Kidney (tissue), 14 donors: ENCODE results near the gene RAD51B. TPM values are rescaled to one million over a fixed set of nuclear protein-coding genes. Genes with fewer than 3 reads are reported as not detected.

Experiments
- DNase-seq, 5 donors: peaks; one replicate each; pipeline ENCODE4 v3.0.0-alpha.2; 2013 to 2020
- FAIRE-seq: peaks from 2 replicates; lab custom pipeline; 2012; peaks lifted over from hg19 to GRCh38; lab: Jason Lieb, UNC
- H3K27ac ChIP-seq, 2 donors: one replicate each; pipeline ENCODE4 v1.7.0; 2013; ENCODE audit warnings: low read depth in 2 of 2, low read length in 2 of 2, inconsistent platforms in 1 of 2
- H3K27me3 ChIP-seq: one replicate; pipeline ENCODE4 v1.7.1; 2013; ENCODE audit warnings: low read length, inconsistent platforms; ENCODE audit not compliant: control insufficient read depth, insufficient read depth
- H3K36me3 ChIP-seq, 3 donors: one replicate each; pipeline versions ENCODE4 v1.7.0 to v1.7.1; 2013; ENCODE audit warnings: low read length in 3 of 3, control low read depth in 1 of 3, inconsistent platforms in 1 of 3; ENCODE audit not compliant: insufficient read depth in 3 of 3, control insufficient read depth in 2 of 3
- H3K4me1 ChIP-seq, 3 donors: one replicate each; pipeline versions ENCODE4 v1.7.0 to v1.7.1; 2013; ENCODE audit warnings: low read length in 3 of 3, inconsistent platforms in 1 of 3, low read depth in 1 of 3; ENCODE audit not compliant: control insufficient read depth in 2 of 3, insufficient read depth in 2 of 3
- H3K4me3 ChIP-seq, 3 donors: one replicate each; pipeline versions ENCODE4 v1.7.0 to v1.8.1; 2013; ENCODE audit warnings: low read length in 3 of 3, control low read depth in 1 of 3, inconsistent platforms in 1 of 3
- H3K9ac ChIP-seq, 3 donors: one replicate each; pipeline versions ENCODE4 v1.7.0 to v1.7.1; 2013; ENCODE audit warnings: low read length in 3 of 3, control low read depth in 1 of 3, inconsistent platforms in 1 of 3
- H3K9me3 ChIP-seq, 3 donors: one replicate each; pipeline versions ENCODE4 v1.7.0 to v1.7.1; 2013; ENCODE audit warnings: low read length in 3 of 3, control low read depth in 1 of 3, inconsistent platforms in 1 of 3; ENCODE audit not compliant: control insufficient read depth in 2 of 3, insufficient read depth in 1 of 3
- CTCF ChIP-seq: IDR thresholded peaks from 3 replicates; pipeline ENCODE4 v1.5.1; 2012; ENCODE audit warnings: mild to moderate bottlenecking, moderate library complexity, borderline replicate concordance; ENCODE audit not compliant: insufficient read depth; ENCODE audit errors: extremely low read depth
- intact Hi-C: fragments of 100-400 bp; cut with DNase I; formaldehyde crosslinking; loops from one replicate; pipeline ENCODE4 v1.11.1; 2022
- polyA plus RNA-seq: library from polyadenylated mRNA; stranded (reverse); fragments of 350-450 nt; fragmentation: Illumina TruSeq; extraction: RNeasy Lipid Tissue Mini Kit (QIAGEN cat#74804); gene quantifications from one replicate; pipeline ENCODE4 v1.2.3, GENCODE V29; 2014; ENCODE audit warnings: low read depth, low replicate concordance; ENCODE audit not compliant: insufficient read depth
- total RNA-seq: library from RNA; stranded (reverse); fragmentation: NEBNext Ultra II Directional; extraction: Animal tissue kit (Norgen Biotek cat#: 25700); gene quantifications from one replicate; pipeline ENCODE4 v1.2.1, GENCODE V29; 2021
- donor health status: control.
- donor health status: control.
- donor health status: control.
- donor health status: control.
- donor health status: control.
- donor health status: DM: yes; HTN: yes; CAD: no.
- donor health status: Normal renal cell carcinoma (clear cell type).

RAD51B gene
- total and polyA plus RNA-seq, 2 donors from 2014 or later, result 6.9 to 18.0 TPM

GRCh38 chr14:68335312-68335711, 515.7 kb downstream of the RAD51B start:
- intact Hi-C loops, result no loop called here
- H3K4me1 ChIP-seq, result peaks cover 0 to 4% (median 0%) of the 10 kb centered on the region in 3 donors
- no peak overlapping the region for H3K4me3 ChIP-seq
- H3K36me3 ChIP-seq, result no peaks in the 10 kb centered on the region
- FAIRE-seq (no peak), DNase-seq (no peak)
- TF ChIP-seq CTCF, result no peak
- H3K9me3 ChIP-seq, result no peaks in the 10 kb centered on the region
- no peaks in the 10 kb centered on the region for H3K27me3 ChIP-seq
- H3K9ac ChIP-seq, result no peak overlapping the region
- H3K27ac ChIP-seq, result no peak overlapping the region

- no peak for DNase-seq
- Histone ChIP-seq H3K27me3 (no peaks in the 10 kb centered on the region), H3K36me3 (no peaks in the 10 kb centered on the region), H3K4me3 (no peak overlapping the region), H3K4me1 (peaks cover 0 to 4% (median 0%) of the 10 kb centered on the region in 3 donors), H3K27ac (no peak overlapping the region), H3K9me3 (no peaks in the 10 kb centered on the region), H3K9ac (no peak overlapping the region)
- FAIRE-seq, result no peak
- intact Hi-C loops, result no loop called here
- TF ChIP-seq CTCF, result no peak
Measured at GRCh38 chr14:68336165-68336564, 516.6 kb downstream of the RAD51B start.

- Histone ChIP-seq H3K4me1 (no peaks in the 10 kb centered on the region), H3K9me3 (no peaks in the 10 kb centered on the region), H3K27ac (no peak overlapping the region), H3K36me3 (no peaks in the 10 kb centered on the region), H3K9ac (no peak overlapping the region), H3K27me3 (no peaks in the 10 kb centered on the region), H3K4me3 (no peak overlapping the region)
- intact Hi-C loops, result no loop called here
- TF ChIP-seq CTCF, result no peak
- no peak for DNase-seq
- FAIRE-seq, result no peak
Measured at GRCh38 chr14:68337279-68337678, 517.7 kb downstream of the RAD51B start.

- H3K27me3 ChIP-seq, result no peaks in the 10 kb centered on the region
- FAIRE-seq, result no peak
- H3K9ac ChIP-seq, result no peak overlapping the region
- H3K4me1 ChIP-seq, result no peaks in the 10 kb centered on the region
- no peak overlapping the region for H3K4me3 ChIP-seq
- no peaks in the 10 kb centered on the region for H3K9me3 ChIP-seq
- no peak overlapping the region for H3K27ac ChIP-seq
- intact Hi-C loops, result no loop called here
- DNase-seq, result no peak
- no peak for TF ChIP-seq CTCF
- no peaks in the 10 kb centered on the region for H3K36me3 ChIP-seq
Measured at GRCh38 chr14:68340262-68340661, 520.7 kb downstream of the RAD51B start.
